ENCODE data around the gene TINAGL1. TPM values are rescaled to one million over a fixed set of nuclear protein-coding genes. Genes with fewer than 3 reads are reported as not detected.

Gene TINAGL1
- total RNA-seq, 1 donor from 2014 or later: 4.5 TPM

DNA sequence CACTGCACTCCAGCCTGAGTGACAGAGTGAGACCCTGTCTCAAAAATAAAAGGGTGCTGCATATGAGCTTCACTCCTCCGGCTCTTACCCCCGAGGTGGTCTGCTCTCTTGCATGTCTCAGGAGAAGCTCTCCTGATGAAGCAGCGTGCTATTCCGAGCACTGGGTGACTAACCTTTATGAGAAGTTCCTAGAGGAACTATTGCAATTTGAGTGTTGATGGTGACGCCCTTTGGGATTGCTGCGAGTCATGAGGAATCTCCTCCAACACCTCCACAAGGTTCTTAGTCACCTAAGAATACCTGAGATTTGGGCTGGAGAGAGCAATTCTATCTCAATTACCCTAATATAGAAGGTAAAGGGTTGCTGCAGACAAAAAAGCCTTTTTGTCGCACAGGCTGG is 40.8 kb upstream of the TINAGL1 start:
- DNase-seq (ENCODE audit: low spot score): no peak
- Mint-ChIP-seq H3K27me3 (ENCODE audit: unreplicated experiment) (peaks cover 3% of the 10 kb centered on the region), H3K4me3 (ENCODE audit: unreplicated experiment) (no peak overlapping the region), H3K4me1 (ENCODE audit: unreplicated experiment) (no peaks in the 10 kb centered on the region), H3K27ac (ENCODE audit: unreplicated experiment) (no peak overlapping the region), H3K36me3 (ENCODE audit: low read depth, unreplicated experiment) (no peaks in the 10 kb centered on the region), H3K9me3 (ENCODE audit: unreplicated experiment) (no peaks in the 10 kb centered on the region)
- TF ChIP-seq, protein P1, sequence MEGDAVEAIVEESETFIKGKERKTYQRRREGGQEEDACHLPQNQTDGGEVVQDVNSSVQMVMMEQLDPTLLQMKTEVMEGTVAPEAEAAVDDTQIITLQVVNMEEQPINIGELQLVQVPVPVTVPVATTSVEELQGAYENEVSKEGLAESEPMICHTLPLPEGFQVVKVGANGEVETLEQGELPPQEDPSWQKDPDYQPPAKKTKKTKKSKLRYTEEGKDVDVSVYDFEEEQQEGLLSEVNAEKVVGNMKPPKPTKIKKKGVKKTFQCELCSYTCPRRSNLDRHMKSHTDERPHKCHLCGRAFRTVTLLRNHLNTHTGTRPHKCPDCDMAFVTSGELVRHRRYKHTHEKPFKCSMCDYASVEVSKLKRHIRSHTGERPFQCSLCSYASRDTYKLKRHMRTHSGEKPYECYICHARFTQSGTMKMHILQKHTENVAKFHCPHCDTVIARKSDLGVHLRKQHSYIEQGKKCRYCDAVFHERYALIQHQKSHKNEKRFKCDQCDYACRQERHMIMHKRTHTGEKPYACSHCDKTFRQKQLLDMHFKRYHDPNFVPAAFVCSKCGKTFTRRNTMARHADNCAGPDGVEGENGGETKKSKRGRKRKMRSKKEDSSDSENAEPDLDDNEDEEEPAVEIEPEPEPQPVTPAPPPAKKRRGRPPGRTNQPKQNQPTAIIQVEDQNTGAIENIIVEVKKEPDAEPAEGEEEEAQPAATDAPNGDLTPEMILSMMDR (IDR thresholded peaks at IDR 0.05; ENCODE audit: unreplicated experiment): no peak

DNA sequence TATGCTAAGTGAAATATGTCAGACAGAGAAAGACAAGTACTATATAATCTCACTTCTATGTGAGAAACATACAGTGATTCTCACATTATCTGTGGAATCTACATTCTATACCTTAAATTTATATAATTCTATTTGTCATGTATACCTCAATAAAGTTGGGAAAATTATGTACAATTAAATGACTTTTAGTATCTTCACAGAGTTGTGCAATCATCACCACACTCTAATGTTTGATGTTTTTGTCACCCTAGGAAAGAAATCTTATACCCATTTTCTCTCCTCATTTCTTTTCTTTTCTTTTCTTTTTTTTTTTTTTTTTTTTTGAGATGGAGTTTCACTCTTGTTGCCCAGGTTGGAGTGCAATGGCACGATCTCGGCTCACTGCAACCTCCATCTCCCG is 37.0 kb upstream of the TINAGL1 start:
- TF ChIP-seq, protein P1 (IDR thresholded peaks at IDR 0.05; ENCODE audit: unreplicated experiment): no peak
- Mint-ChIP-seq H3K36me3 (ENCODE audit: low read depth, unreplicated experiment) (no peaks in the 10 kb centered on the region), H3K9me3 (ENCODE audit: unreplicated experiment) (no peaks in the 10 kb centered on the region), H3K4me3 (ENCODE audit: unreplicated experiment) (no peak overlapping the region), H3K4me1 (ENCODE audit: unreplicated experiment) (no peaks in the 10 kb centered on the region), H3K27me3 (ENCODE audit: unreplicated experiment) (peaks cover 3% of the 10 kb centered on the region), H3K27ac (ENCODE audit: unreplicated experiment) (no peak overlapping the region)
- DNase-seq (ENCODE audit: low spot score): no peak

DNA sequence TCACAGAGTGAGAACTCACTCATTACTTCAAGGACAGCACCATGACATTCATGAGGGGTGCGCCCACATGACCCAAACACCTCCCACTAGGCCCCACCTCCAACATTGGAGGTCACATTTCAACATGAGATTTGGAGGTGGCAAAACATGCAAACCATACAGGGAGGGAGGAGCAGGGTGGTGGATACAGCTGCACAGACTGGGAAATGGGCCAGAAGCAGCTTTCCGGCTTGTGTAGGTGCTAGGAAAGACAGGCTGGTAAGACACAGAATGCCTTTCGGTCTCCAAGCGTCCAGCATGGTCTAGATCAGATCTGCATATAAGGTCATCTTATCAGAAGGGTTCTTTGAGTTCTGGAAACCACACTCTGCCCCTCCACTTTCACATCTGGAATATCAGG is 35.1 kb upstream of the TINAGL1 start:
- H3K27ac Mint-ChIP-seq (ENCODE audit: unreplicated experiment): no peak overlapping the region
- DNase-seq (ENCODE audit: low spot score): no peak
- TF ChIP-seq, protein P1 (IDR thresholded peaks at IDR 0.05; ENCODE audit: unreplicated experiment): no peak
- H3K4me3 Mint-ChIP-seq (ENCODE audit: unreplicated experiment): no peak overlapping the region
- H3K36me3 Mint-ChIP-seq (ENCODE audit: low read depth, unreplicated experiment): no peaks in the 10 kb centered on the region
- no peaks in the 10 kb centered on the region for H3K9me3 Mint-ChIP-seq (ENCODE audit: unreplicated experiment)
- H3K27me3 Mint-ChIP-seq (ENCODE audit: unreplicated experiment): no peaks in the 10 kb centered on the region
- H3K4me1 Mint-ChIP-seq (ENCODE audit: unreplicated experiment): no peaks in the 10 kb centered on the region

DNA sequence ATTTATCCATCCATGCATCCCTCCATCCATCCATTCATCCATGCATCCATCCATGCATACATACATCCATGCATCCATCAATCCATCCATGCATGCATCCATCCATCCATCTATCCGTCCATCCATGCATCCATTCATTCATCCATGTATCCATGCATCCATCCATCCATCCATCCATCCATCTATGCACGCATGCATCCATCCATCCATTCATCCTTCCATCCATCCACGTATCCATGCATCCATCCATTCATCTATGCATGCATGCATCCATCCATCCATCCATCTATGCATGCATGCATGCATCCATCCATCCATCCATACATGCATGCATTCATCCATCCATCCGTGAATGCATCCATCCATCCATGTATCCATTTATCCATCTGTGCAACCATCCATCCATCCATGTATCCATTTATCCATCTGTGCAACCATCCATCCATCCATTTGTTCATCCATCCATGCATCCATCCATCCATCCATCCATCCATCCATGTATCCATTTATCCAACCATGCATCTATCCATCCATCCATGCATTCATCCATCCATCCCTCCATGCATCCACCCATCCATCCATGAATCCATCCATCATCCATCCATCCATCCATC is 30.3 kb upstream of the TINAGL1 start:
- Mint-ChIP-seq H3K36me3 (ENCODE audit: low read depth, unreplicated experiment) (no peaks in the 10 kb centered on the region), H3K4me1 (ENCODE audit: unreplicated experiment) (peaks cover 6% of the 10 kb centered on the region), H3K4me3 (ENCODE audit: unreplicated experiment) (no peak overlapping the region), H3K27ac (ENCODE audit: unreplicated experiment) (no peak overlapping the region), H3K9me3 (ENCODE audit: unreplicated experiment) (no peaks in the 10 kb centered on the region), H3K27me3 (ENCODE audit: unreplicated experiment) (no peaks in the 10 kb centered on the region)
- TF ChIP-seq, protein P1 (IDR thresholded peaks at IDR 0.05; ENCODE audit: unreplicated experiment): no peak
- no peak for DNase-seq (ENCODE audit: low spot score)

DNA sequence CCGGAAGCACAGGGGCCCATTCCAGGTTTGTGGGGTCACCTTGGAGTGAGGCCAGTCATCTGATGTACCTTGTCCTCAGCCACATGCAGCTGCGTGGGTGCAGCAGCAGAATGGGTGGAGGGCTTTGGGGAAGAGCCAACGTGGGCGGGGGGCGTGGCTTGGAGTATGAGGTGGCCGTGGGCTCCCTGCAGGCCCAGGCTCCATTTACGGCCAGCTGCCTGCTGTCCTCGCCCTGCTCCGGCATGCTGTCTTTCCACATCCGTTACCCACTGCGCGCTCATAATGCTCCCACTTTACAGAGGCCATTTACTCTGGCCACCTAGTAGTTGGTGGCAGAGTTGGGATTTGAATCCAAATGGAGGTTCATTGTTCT is 27.8 kb upstream of the TINAGL1 start:
- Mint-ChIP-seq H3K9me3 (ENCODE audit: unreplicated experiment) (no peaks in the 10 kb centered on the region), H3K36me3 (ENCODE audit: low read depth, unreplicated experiment) (no peaks in the 10 kb centered on the region), H3K27me3 (ENCODE audit: unreplicated experiment) (no peaks in the 10 kb centered on the region), H3K4me1 (ENCODE audit: unreplicated experiment) (peaks cover 6% of the 10 kb centered on the region), H3K27ac (ENCODE audit: unreplicated experiment) (no peak overlapping the region), H3K4me3 (ENCODE audit: unreplicated experiment) (no peak overlapping the region)
- DNase-seq (ENCODE audit: low spot score): no peak
- TF ChIP-seq, protein P1 (IDR thresholded peaks at IDR 0.05; ENCODE audit: unreplicated experiment): no peak
